ENCODE measurements around the gene SLC22A17.

- TF ChIP-seq CTCF (IDR thresholded peaks at IDR 0.05), result no peak
- TF ChIP-seq POLR2AphosphoS5 (IDR thresholded peaks at IDR 0.05), result no peak
- no peak for TF ChIP-seq POLR2A (IDR thresholded peaks at IDR 0.05)
Measured at GRCh38 chr14:23398348-23398747, 45.7 kb upstream of the SLC22A17 start.

Data from sigmoid colon (tissue), 4 donors.